ENCODE data around the gene MAP3K10.

Gene MAP3K10

GRCh38 chr19:40233811-40234389 is 42.7 kb downstream of the MAP3K10 start:
- Histone ChIP-seq H3K4me1 (ENCODE audit: insufficient read depth, poor library complexity, severe bottlenecking) (no peaks in the 10 kb centered on the region), H3K27ac (ENCODE audit: poor library complexity, severe bottlenecking) (no peak overlapping the region), H3K36me3 (ENCODE audit: low read depth) (peaks cover 19% of the 10 kb centered on the region), H3K27me3 (ENCODE audit: insufficient read depth, poor library complexity, severe bottlenecking) (no peaks in the 10 kb centered on the region), H3K9me3 (ENCODE audit: severe bottlenecking) (no peaks in the 10 kb centered on the region), H3K4me3 (ENCODE audit: severe bottlenecking) (no peak overlapping the region)
- peak; percentile 61 for DNase-seq (ENCODE audit: low spot score)
- ATAC-seq (ENCODE audit: low read depth) = no peak
- TF ChIP-seq CTCF (IDR thresholded peaks at IDR 0.05; ENCODE audit: poor library complexity, severe bottlenecking) = no peak

- no peaks in the 10 kb centered on the region for H3K4me1 ChIP-seq (ENCODE audit: insufficient read depth, poor library complexity, severe bottlenecking)
Observed at GRCh38 chr19:40234429-40235237, 43.4 kb downstream of the MAP3K10 start.

GRCh38 chr19:40235238-40236025 is 44.2 kb downstream of the MAP3K10 start:
- H3K4me1 ChIP-seq (ENCODE audit: insufficient read depth, poor library complexity, severe bottlenecking) = no peaks in the 10 kb centered on the region
- H3K4me3 ChIP-seq (ENCODE audit: severe bottlenecking) = no peak overlapping the region
- no peak for TF ChIP-seq CTCF (IDR thresholded peaks at IDR 0.05; ENCODE audit: poor library complexity, severe bottlenecking)
- H3K36me3 ChIP-seq (ENCODE audit: low read depth) = peaks cover 33% of the 10 kb centered on the region
- H3K27ac ChIP-seq (ENCODE audit: poor library complexity, severe bottlenecking) = no peak overlapping the region
- no peaks in the 10 kb centered on the region for H3K27me3 ChIP-seq (ENCODE audit: insufficient read depth, poor library complexity, severe bottlenecking)
- DNase-seq (ENCODE audit: low spot score) = peak; percentile 57
- no peaks in the 10 kb centered on the region for H3K9me3 ChIP-seq (ENCODE audit: severe bottlenecking)
- no peak for ATAC-seq (ENCODE audit: low read depth)

More at GRCh38 chr19:40234429-40235237, 43.4 kb downstream of the MAP3K10 start:
- no peak for TF ChIP-seq CTCF (IDR thresholded peaks at IDR 0.05; ENCODE audit: poor library complexity, severe bottlenecking)
- no peak overlapping the region for H3K4me3 ChIP-seq (ENCODE audit: severe bottlenecking)
- H3K27ac ChIP-seq (ENCODE audit: poor library complexity, severe bottlenecking) = no peak overlapping the region
- ATAC-seq (ENCODE audit: low read depth) (no peak), DNase-seq (ENCODE audit: low spot score) (peak; percentile 48)
- H3K27me3 ChIP-seq (ENCODE audit: insufficient read depth, poor library complexity, severe bottlenecking) = no peaks in the 10 kb centered on the region
- H3K9me3 ChIP-seq (ENCODE audit: severe bottlenecking) = no peaks in the 10 kb centered on the region
- peaks cover 26% of the 10 kb centered on the region for H3K36me3 ChIP-seq (ENCODE audit: low read depth)

GRCh38 chr19:40236026-40236355 is 44.8 kb downstream of the MAP3K10 start:
- DNase-seq (ENCODE audit: low spot score) = no peak
- H3K9me3 ChIP-seq (ENCODE audit: severe bottlenecking) = no peaks in the 10 kb centered on the region
- no peak for TF ChIP-seq CTCF (IDR thresholded peaks at IDR 0.05; ENCODE audit: poor library complexity, severe bottlenecking)
- peaks cover 35% of the 10 kb centered on the region for H3K36me3 ChIP-seq (ENCODE audit: low read depth)
- no peak for ATAC-seq (ENCODE audit: low read depth)
- no peak overlapping the region for H3K27ac ChIP-seq (ENCODE audit: poor library complexity, severe bottlenecking)
- no peaks in the 10 kb centered on the region for H3K4me1 ChIP-seq (ENCODE audit: insufficient read depth, poor library complexity, severe bottlenecking)
- no peak overlapping the region for H3K4me3 ChIP-seq (ENCODE audit: severe bottlenecking)
- H3K27me3 ChIP-seq (ENCODE audit: insufficient read depth, poor library complexity, severe bottlenecking) = no peaks in the 10 kb centered on the region
